Activated CD4-positive, alpha-beta memory T cell treated with anti-CD3 and anti-CD28 coated beads for 36 hours (primary cell): ENCODE data around the gene RMP24.
A peak's percentile ranks its signal among the peaks of the same experiment; 100 is the strongest.

Source experiments
- CTCF ChIA-PET: fragments of 350-600 bp; sonication (Branson Sonifier 250); formaldehyde crosslinking; loops from one replicate; lab custom pipeline; 2021; ENCODE audit warnings: antibody characterized with exemption, inconsistent platforms; lab: Charles Lee
- POLR2A ChIA-PET: fragments of 350-600 bp; sonication (Branson Sonifier 250); formaldehyde crosslinking; loops from one replicate; lab custom pipeline; 2021; ENCODE audit warnings: antibody characterized with exemption; lab: Charles Lee
- DNase-seq: peaks from one replicate; pipeline ENCODE4 v3.0.0-alpha.2; 2020
- H3K27ac Mint-ChIP-seq: one replicate; pipeline ENCODE4 v1.8.0; 2021; ENCODE audit warnings: mixed read lengths
- H3K27me3 Mint-ChIP-seq: one replicate; pipeline ENCODE4 v1.8.0; 2021; ENCODE audit warnings: mixed read lengths
- H3K36me3 Mint-ChIP-seq: one replicate; pipeline ENCODE4 v1.8.0; 2021; ENCODE audit warnings: mixed read lengths
- H3K4me1 Mint-ChIP-seq: one replicate; pipeline ENCODE4 v1.8.0; 2021; ENCODE audit warnings: low read depth, mixed read lengths
- H3K4me3 Mint-ChIP-seq: one replicate; pipeline ENCODE4 v1.8.0; 2021; ENCODE audit warnings: mild to moderate bottlenecking, mixed read lengths
- H3K9me3 Mint-ChIP-seq: one replicate; pipeline ENCODE4 v1.8.0; 2021; ENCODE audit warnings: mixed read lengths
- intact Hi-C: fragments of 100-400 bp; cut with micrococcal nuclease; formaldehyde crosslinking; loops from one replicate; pipeline ENCODE4 v1.15.1; 2023

The RMP24 gene

DNA sequence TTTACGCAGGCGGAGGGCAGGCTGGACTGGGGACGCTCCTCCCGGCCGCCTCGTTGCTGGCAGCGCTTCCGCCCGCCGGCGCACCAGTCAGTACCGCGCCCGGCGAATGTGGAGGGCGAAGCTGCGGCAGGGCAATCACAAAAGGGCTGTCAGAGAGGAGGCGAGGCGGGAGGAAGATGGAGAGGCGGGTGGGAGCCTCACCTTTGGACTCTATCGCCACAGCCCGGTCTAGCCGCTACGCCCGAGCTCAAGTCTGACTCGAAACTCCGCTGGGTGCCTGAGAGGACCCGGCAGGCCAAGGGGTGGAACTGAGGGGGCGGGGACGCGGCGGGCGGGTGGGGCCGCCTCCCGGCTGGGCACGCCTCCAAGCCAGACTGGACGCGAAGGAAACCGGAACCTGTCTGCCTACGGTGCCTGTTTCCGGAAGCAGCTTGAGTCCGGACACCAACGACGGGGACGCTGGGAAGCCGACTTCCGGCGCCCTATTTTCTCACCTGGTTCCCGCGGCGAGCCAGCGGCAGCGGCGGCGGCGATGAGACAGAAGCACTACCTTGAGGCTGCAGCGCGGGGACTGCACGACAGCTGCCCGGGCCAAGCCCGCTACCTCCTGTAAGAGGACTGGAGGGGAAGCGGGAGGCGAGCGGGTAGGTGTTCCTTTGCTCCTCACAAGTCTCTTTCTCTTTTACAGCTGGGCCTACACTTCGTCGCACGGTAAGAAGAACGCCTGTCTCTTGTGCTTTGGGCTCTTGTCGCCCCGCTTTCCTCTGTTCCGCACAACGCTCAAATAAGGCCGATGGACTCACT lies at the start of gene RMP24:
Gene RMP24, plus strand, starts transcription at position 483 of the 804 bp plus-strand sequence.
- POLR2A ChIA-PET: interaction anchor here (0.5 to 1.4 kb wide), 7 partner anchors 10 to 628 kb away, joined by 3 to 8 read pairs (median 5); partner anchors contain the start of genes INO80C, RPRD1A, SLC39A6 and ZNF24
- H3K4me1 Mint-ChIP-seq: peaks cover 50% of the 10 kb centered on the region
- intact Hi-C loops: loop anchor here (1.0 to 10.0 kb wide), 11 partner anchors 95 to 994 kb away; partner anchors contain the start of genes ELP2, GALNT1, INO80C and MAPRE2
- CTCF ChIA-PET: interaction anchor here (0.6 to 1.2 kb wide), 3 partner anchors 22 to 966 kb away, joined by 3 to 5 read pairs (median 3); no protein-coding TSS in a partner anchor
- H3K9me3 Mint-ChIP-seq: no peaks in the 10 kb centered on the region
- peak within 1 kb of the TSS; percentile 95 for H3K4me3 Mint-ChIP-seq
- H3K27me3 Mint-ChIP-seq: no peaks in the 10 kb centered on the region
- DNase-seq: peak; percentile 97
- H3K27ac Mint-ChIP-seq: peak within 1 kb of the TSS; percentile 98
- peaks cover 26% of the 10 kb centered on the region for H3K36me3 Mint-ChIP-seq

- Mint-ChIP-seq H3K36me3 (no peaks in the 10 kb centered on the region), H3K27me3 (peaks cover 12% of the 10 kb centered on the region), H3K4me3 (no peak overlapping the region), H3K9me3 (peaks cover 2% of the 10 kb centered on the region), H3K4me1 (no peaks in the 10 kb centered on the region), H3K27ac (no peak overlapping the region)
- DNase-seq: no peak
- ChIA-PET CTCF (no interaction called here), POLR2A (no interaction called here)
- intact Hi-C loops: no loop called here
Measured at GRCh38 chr18:35923939-35924684, 48.4 kb upstream of the RMP24 start.

GRCh38 chr18:35926884-35927283 lies 45.6 kb upstream of the RMP24 start:
- H3K4me3 Mint-ChIP-seq: no peak overlapping the region
- peaks cover 10% of the 10 kb centered on the region for H3K27me3 Mint-ChIP-seq
- H3K36me3 Mint-ChIP-seq: peaks cover 2% of the 10 kb centered on the region
- no peaks in the 10 kb centered on the region for H3K4me1 Mint-ChIP-seq
- peaks cover 10% of the 10 kb centered on the region for H3K9me3 Mint-ChIP-seq
- no peak for DNase-seq
- ChIA-PET POLR2A (no interaction called here), CTCF (no interaction called here)
- no peak overlapping the region for H3K27ac Mint-ChIP-seq
- intact Hi-C loops: no loop called here

DNA sequence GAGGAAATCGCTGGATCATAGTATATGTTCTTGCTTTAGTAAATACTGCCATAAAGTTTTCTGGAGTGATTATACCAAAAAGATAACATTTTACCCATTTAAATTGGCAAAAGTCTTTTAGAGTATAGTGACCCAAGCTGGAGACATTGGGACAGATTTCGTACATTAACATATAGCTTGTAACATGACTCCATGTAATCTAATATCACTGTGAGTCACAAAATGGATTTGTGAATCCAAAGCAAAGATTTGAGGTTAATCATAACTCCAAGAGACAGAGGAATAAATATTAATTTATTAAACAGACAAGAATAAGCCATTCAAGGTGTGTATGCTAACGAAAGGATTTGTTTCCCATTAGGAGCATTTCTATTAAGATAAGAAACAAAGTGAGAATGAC lies 45.0 kb upstream of the RMP24 start:
- DNase-seq: no peak
- H3K4me3 Mint-ChIP-seq: no peak overlapping the region
- no peaks in the 10 kb centered on the region for H3K4me1 Mint-ChIP-seq
- H3K9me3 Mint-ChIP-seq: peaks cover 10% of the 10 kb centered on the region
- no peak overlapping the region for H3K27ac Mint-ChIP-seq
- peaks cover 9% of the 10 kb centered on the region for H3K27me3 Mint-ChIP-seq
- peaks cover 2% of the 10 kb centered on the region for H3K36me3 Mint-ChIP-seq
- CTCF ChIA-PET: no interaction called here
- POLR2A ChIA-PET: no interaction called here
- intact Hi-C loops: no loop called here

- no peak for DNase-seq
- Mint-ChIP-seq H3K4me1 (no peaks in the 10 kb centered on the region), H3K9me3 (peaks cover 8% of the 10 kb centered on the region), H3K27ac (no peak overlapping the region), H3K4me3 (no peak overlapping the region), H3K36me3 (peaks cover 2% of the 10 kb centered on the region), H3K27me3 (no peaks in the 10 kb centered on the region)
- CTCF ChIA-PET: no interaction called here
- intact Hi-C loops: no loop called here
- POLR2A ChIA-PET: no interaction called here
Measured at GRCh38 chr18:35933982-35934381, 38.5 kb upstream of the RMP24 start.

- intact Hi-C loops: no loop called here
- ChIA-PET POLR2A (no interaction called here), CTCF (no interaction called here)
- H3K27me3 Mint-ChIP-seq: peaks cover 1% of the 10 kb centered on the region
- no peak overlapping the region for H3K4me3 Mint-ChIP-seq
- peaks cover 5% of the 10 kb centered on the region for H3K9me3 Mint-ChIP-seq
- H3K36me3 Mint-ChIP-seq: no peaks in the 10 kb centered on the region
- DNase-seq: no peak
- H3K27ac Mint-ChIP-seq: no peak overlapping the region
- no peaks in the 10 kb centered on the region for H3K4me1 Mint-ChIP-seq
Measured at GRCh38 chr18:35934891-35935290, 37.6 kb upstream of the RMP24 start.

- Mint-ChIP-seq H3K27ac (no peak overlapping the region), H3K4me1 (no peaks in the 10 kb centered on the region), H3K36me3 (no peaks in the 10 kb centered on the region), H3K9me3 (no peaks in the 10 kb centered on the region), H3K27me3 (peaks cover 2% of the 10 kb centered on the region), H3K4me3 (no peak overlapping the region)
- intact Hi-C loops: no loop called here
- ChIA-PET CTCF (no interaction called here), POLR2A (no interaction called here)
- no peak for DNase-seq
Measured at GRCh38 chr18:35935805-35936204, 36.7 kb upstream of the RMP24 start.

- H3K27me3 Mint-ChIP-seq: peaks cover 2% of the 10 kb centered on the region
- intact Hi-C loops: no loop called here
- DNase-seq: no peak
Measured at GRCh38 chr18:35936951-35937350, 35.5 kb upstream of the RMP24 start.

GRCh38 chr18:35938158-35938557 lies 34.3 kb upstream of the RMP24 start:
- H3K4me3 Mint-ChIP-seq: no peak overlapping the region
- ChIA-PET CTCF (interaction anchor here (0.9 to 2.1 kb wide), 3 partner anchors 9 to 182 kb away, joined by 3 to 11 read pairs (median 4); no protein-coding TSS in a partner anchor), POLR2A (no interaction called here)
- no peaks in the 10 kb centered on the region for H3K4me1 Mint-ChIP-seq
- no peak overlapping the region for H3K27ac Mint-ChIP-seq
- no peak for DNase-seq
- intact Hi-C loops: no loop called here
- H3K9me3 Mint-ChIP-seq: no peaks in the 10 kb centered on the region
- peaks cover 2% of the 10 kb centered on the region for H3K27me3 Mint-ChIP-seq
- no peaks in the 10 kb centered on the region for H3K36me3 Mint-ChIP-seq

More at GRCh38 chr18:35936951-35937350, 35.5 kb upstream of the RMP24 start:
- ChIA-PET CTCF (interaction anchor here (2.1 kb wide), 1 partner anchor 13 kb away, joined by 11 read pairs; no protein-coding TSS in a partner anchor), POLR2A (no interaction called here)
- Mint-ChIP-seq H3K4me3 (no peak overlapping the region), H3K9me3 (no peaks in the 10 kb centered on the region), H3K27ac (no peak overlapping the region), H3K36me3 (no peaks in the 10 kb centered on the region), H3K4me1 (no peaks in the 10 kb centered on the region)

DNA sequence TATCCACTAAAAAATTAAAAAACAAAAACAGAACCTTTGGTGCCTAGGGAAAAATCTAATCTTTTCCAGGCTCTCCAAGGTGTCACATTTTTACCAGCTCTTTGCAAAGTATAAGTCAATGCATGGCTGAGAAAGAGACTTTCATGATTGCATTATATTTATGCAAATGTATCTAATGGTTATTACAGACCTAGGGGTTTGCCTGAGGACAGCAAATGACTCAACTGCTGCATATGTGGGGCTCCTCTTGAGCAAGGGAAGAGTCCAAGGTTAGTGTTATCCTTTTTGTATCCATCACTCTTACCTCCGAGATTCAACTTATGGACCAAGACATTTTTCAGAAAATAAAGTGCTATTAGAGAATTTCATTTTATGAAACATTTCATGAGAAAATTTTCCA lies 33.9 kb upstream of the RMP24 start:
- no peak for DNase-seq
- POLR2A ChIA-PET: no interaction called here
- Mint-ChIP-seq H3K27ac (no peak overlapping the region), H3K36me3 (no peaks in the 10 kb centered on the region), H3K9me3 (no peaks in the 10 kb centered on the region), H3K27me3 (peaks cover 2% of the 10 kb centered on the region), H3K4me1 (no peaks in the 10 kb centered on the region), H3K4me3 (no peak overlapping the region)
- CTCF ChIA-PET: interaction anchor here (1.0 to 2.1 kb wide), 2 partner anchors 9 to 12 kb away, joined by 4 to 11 read pairs; no protein-coding TSS in a partner anchor
- intact Hi-C loops: no loop called here

DNA sequence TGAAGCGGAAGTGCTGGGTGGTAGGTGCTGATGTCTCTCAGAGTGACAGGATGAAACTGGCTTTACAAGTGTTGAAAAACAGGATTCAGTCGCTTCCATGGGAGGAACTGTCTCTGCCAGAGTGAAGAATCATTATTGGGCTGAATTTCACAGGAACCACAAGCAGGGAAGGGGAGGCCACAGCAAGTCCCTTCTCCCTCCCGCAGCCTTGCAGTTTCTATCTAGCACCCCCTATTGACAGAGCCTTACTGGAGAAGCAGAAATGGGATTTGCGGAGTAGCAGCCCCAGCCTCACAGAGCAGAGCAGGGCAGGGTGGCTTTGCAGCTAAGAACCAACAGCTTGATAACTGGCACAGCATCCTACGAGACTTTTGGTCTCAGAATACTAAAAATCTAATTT lies 33.3 kb upstream of the RMP24 start:
- no peaks in the 10 kb centered on the region for H3K36me3 Mint-ChIP-seq
- no peak for DNase-seq
- H3K27me3 Mint-ChIP-seq: peaks cover 2% of the 10 kb centered on the region
- intact Hi-C loops: no loop called here
- H3K9me3 Mint-ChIP-seq: no peaks in the 10 kb centered on the region
- no peak overlapping the region for H3K27ac Mint-ChIP-seq
- ChIA-PET CTCF (no interaction called here), POLR2A (no interaction called here)
- no peaks in the 10 kb centered on the region for H3K4me1 Mint-ChIP-seq
- no peak overlapping the region for H3K4me3 Mint-ChIP-seq

DNA sequence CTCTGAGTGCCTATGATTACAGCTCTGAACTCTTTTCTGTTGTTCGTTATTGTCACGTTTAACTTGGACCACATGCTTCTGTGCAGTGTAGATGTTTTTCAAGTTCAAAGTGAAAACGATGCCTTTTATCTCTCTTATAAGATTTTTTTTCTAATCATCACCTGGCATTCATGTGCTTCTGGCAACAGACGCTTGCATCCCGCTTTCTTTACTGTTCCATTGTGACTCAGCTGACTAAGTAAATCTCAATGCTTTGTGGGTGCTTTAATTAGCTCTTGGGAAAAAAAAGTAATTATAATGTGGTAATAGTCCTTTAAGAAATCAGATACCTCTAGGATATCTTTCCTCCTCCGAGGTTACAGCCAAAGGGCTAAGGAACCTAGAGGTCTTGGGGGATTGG lies 31.2 kb upstream of the RMP24 start:
- Mint-ChIP-seq H3K27ac (no peak overlapping the region), H3K9me3 (no peaks in the 10 kb centered on the region), H3K4me1 (no peaks in the 10 kb centered on the region), H3K27me3 (peaks cover 2% of the 10 kb centered on the region), H3K36me3 (no peaks in the 10 kb centered on the region), H3K4me3 (no peak overlapping the region)
- DNase-seq: no peak
- ChIA-PET POLR2A (no interaction called here), CTCF (interaction anchor here (1.2 to 1.8 kb wide), 2 partner anchors 9 to 343 kb away, joined by 3 to 13 read pairs; no protein-coding TSS in a partner anchor)
- intact Hi-C loops: no loop called here
